OCI-LY3 (cell line): Measurements from ENCODE around the gene PROS1.

Source experiments
- EZH2phosphoT487 ChIP-seq: fragments of 200-600 bp; shearing (Covaris generic); IDR thresholded peaks from 2 replicates; pipeline ENCODE4 v1.6.1; 2018; ENCODE audit warnings: antibody characterized with exemption, mixed run types, low read depth
- TF ChIP-seq, protein P1 (sequence below): fragments of 200-600, 300-600 bp; sonication (generic); IDR thresholded peaks from 2 replicates; pipeline ENCODE4 v1.5.1; 2014; ENCODE audit warnings: antibody characterized with exemption, low read length, low read depth

DNA sequence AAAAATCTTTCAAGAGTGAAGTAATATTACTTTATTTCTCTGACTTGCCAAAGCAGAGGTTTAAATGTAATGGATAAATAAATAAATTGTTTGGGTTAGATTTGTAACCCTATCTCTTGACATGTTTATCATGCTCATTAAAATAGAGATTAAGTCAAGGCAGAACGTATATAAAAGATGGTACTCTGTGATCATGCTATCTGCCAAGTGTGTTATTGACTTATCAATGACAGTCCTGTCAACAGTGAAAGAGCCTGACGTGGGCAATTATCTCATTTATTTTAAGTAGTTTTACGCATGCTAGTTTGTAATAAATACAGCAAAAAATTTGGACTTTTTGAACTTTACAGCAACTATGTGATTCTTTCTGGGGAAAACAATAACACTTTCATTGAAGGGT is 43.7 kb downstream of the PROS1 start:
- TF ChIP-seq EZH2phosphoT487 = no peak
- TF ChIP-seq, protein P1, sequence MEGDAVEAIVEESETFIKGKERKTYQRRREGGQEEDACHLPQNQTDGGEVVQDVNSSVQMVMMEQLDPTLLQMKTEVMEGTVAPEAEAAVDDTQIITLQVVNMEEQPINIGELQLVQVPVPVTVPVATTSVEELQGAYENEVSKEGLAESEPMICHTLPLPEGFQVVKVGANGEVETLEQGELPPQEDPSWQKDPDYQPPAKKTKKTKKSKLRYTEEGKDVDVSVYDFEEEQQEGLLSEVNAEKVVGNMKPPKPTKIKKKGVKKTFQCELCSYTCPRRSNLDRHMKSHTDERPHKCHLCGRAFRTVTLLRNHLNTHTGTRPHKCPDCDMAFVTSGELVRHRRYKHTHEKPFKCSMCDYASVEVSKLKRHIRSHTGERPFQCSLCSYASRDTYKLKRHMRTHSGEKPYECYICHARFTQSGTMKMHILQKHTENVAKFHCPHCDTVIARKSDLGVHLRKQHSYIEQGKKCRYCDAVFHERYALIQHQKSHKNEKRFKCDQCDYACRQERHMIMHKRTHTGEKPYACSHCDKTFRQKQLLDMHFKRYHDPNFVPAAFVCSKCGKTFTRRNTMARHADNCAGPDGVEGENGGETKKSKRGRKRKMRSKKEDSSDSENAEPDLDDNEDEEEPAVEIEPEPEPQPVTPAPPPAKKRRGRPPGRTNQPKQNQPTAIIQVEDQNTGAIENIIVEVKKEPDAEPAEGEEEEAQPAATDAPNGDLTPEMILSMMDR = no peak
